Germinal center (tissue), 1 donor: ENCODE data around the gene HIVEP2.

ENCODE experiments used
- DNase-seq: peaks from one replicate; pipeline ENCODE4 v3.0.0; 2012; ENCODE audit warnings: mixed read lengths, low spot score

The HIVEP2 gene

GRCh38 chr6:142863981-142864380 lies 81.0 kb downstream of the HIVEP2 start:
- no peak for DNase-seq

- DNase-seq, result no peak
These were observed 83.3 kb downstream of the HIVEP2 start for GRCh38 chr6:142861711-142862110.

- no peak for DNase-seq
These were observed 84.5 kb downstream of the HIVEP2 start for GRCh38 chr6:142860498-142860897.

GRCh38 chr6:142857796-142858555 lies 87.0 kb downstream of the HIVEP2 start:
- DNase-seq, result peak; percentile 47

- DNase-seq, result peak; percentile 46
These were observed 87.7 kb downstream of the HIVEP2 start for GRCh38 chr6:142857233-142857761.

GRCh38 chr6:142856624-142857232 lies 88.2 kb downstream of the HIVEP2 start:
- DNase-seq, result peak; percentile 52

GRCh38 chr6:142855893-142856623 lies 88.9 kb downstream of the HIVEP2 start:
- DNase-seq, result no peak

- no peak for DNase-seq
These were observed 90.1 kb downstream of the HIVEP2 start for GRCh38 chr6:142854589-142855488.

- DNase-seq, result no peak
These were observed 91.5 kb downstream of the HIVEP2 start for GRCh38 chr6:142853244-142854180.

- no peak for DNase-seq
These were observed 93.4 kb downstream of the HIVEP2 start for GRCh38 chr6:142851601-142852000.

- no peak for DNase-seq
These were observed 94.1 kb downstream of the HIVEP2 start for GRCh38 chr6:142850679-142851423.

GRCh38 chr6:142848976-142849375 lies 96.0 kb downstream of the HIVEP2 start:
- no peak for DNase-seq

- DNase-seq, result no peak
These were observed 96.8 kb downstream of the HIVEP2 start for GRCh38 chr6:142848156-142848555.

GRCh38 chr6:142846883-142847287 lies 98.1 kb downstream of the HIVEP2 start:
- DNase-seq, result no peak

GRCh38 chr6:142846459-142846831 lies 98.5 kb downstream of the HIVEP2 start:
- DNase-seq, result no peak

- DNase-seq, result peak; percentile 22
These were observed 99.1 kb downstream of the HIVEP2 start for GRCh38 chr6:142845624-142846458.

GRCh38 chr6:142845143-142845571 lies 99.8 kb downstream of the HIVEP2 start:
- no peak for DNase-seq

- DNase-seq, result no peak
These were observed 100.8 kb downstream of the HIVEP2 start for GRCh38 chr6:142844065-142844755.
